Activated CD8-positive, alpha-beta memory T cell treated with anti-CD3 and anti-CD28 coated beads, Interleukin-2, amount 50 U/mL, for 4 hours (primary cell): ENCODE data around the gene P3H3.
A peak's percentile ranks its signal among the peaks of the same experiment; 100 is the strongest.

ENCODE experiments used
- DNase-seq: peaks from one replicate; pipeline ENCODE4 v3.0.0-alpha.2; 2020

P3H3 gene, protein sequence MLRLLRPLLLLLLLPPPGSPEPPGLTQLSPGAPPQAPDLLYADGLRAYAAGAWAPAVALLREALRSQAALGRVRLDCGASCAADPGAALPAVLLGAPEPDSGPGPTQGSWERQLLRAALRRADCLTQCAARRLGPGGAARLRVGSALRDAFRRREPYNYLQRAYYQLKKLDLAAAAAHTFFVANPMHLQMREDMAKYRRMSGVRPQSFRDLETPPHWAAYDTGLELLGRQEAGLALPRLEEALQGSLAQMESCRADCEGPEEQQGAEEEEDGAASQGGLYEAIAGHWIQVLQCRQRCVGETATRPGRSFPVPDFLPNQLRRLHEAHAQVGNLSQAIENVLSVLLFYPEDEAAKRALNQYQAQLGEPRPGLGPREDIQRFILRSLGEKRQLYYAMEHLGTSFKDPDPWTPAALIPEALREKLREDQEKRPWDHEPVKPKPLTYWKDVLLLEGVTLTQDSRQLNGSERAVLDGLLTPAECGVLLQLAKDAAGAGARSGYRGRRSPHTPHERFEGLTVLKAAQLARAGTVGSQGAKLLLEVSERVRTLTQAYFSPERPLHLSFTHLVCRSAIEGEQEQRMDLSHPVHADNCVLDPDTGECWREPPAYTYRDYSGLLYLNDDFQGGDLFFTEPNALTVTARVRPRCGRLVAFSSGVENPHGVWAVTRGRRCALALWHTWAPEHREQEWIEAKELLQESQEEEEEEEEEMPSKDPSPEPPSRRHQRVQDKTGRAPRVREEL

DNA sequence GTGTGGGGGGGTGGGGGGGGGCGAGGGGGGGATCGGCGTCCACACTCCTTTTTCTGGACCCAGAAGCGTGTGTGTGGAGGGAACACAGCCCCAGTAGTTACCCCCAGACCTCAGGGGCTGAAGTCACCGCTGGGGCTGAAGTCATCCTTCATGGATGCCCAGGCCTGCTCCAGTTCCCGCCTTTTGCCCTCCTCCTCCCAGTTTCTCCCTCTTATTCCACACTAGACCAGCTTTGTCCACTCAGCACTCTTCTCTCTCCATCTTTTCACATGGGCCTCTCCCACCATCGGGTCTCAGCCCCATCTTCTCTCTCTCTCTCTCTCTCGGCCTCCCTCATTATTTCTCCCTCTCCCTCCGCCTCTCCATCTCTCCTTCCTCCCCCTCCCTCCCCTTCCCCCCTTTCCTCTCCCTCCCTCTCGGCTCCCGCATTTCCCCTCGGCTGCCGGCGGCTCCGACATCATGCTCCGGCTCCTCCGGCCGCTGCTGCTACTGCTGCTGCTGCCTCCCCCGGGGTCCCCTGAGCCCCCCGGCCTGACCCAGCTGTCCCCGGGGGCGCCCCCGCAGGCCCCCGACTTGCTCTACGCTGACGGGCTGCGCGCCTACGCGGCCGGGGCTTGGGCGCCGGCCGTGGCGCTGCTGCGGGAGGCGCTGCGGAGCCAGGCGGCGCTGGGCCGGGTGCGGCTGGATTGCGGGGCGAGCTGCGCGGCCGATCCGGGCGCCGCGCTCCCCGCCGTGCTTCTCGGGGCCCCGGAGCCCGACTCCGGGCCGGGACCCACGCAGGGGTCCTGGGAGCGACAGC, at the start of gene P3H3:
Gene P3H3, plus strand, starts transcription at position 426 of the 799 bp plus-strand sequence. Its CDS starts 34 bp downstream, at position 460.
- no peak for DNase-seq

DNA sequence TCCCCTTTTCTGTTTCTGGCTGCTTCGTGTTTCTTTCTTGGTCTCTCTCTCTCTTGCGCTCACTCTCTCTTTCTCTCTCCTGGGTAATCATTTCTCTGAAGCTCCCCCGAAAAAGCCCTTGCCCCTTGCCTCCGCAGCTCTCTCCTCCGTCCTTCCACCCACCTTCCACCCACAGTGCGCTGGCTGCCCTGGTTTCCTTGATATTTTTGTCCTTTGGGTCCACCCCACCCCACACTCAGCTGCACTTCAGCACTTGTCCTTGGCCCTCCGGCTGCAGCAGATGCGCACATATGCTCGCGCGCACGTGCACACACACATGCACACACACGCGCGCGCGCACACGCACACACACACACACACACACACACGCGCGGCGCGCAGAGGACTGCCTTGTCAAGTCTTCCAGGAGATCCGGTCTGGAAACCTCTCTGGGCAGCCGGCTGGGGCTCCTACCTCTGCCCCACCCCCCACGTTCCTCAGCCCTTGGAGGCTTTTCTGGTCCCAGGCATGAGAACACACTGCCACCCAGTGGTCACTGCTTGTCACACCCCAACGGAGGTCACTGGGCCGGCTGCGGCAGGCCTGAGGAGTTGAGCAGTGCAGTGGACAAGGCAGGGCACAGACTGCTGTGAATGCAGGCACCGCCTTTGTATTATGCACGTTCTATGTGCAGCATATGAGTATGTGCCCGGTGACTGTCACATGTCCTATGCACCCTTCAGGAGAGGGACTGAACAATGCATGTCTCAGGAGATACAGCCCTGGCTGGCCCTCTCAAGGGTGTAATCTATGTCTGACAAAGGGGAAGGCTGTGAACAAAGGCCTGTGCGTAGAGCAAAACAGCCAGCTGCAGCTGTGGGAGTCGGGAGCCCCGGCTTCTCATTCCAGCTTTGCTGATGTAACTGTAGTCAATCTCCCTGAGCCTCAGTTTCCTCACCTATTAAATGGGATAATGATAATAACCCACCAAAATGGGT, 49.3 kb upstream of the P3H3 start:
- DNase-seq = peak; percentile 88

DNA sequence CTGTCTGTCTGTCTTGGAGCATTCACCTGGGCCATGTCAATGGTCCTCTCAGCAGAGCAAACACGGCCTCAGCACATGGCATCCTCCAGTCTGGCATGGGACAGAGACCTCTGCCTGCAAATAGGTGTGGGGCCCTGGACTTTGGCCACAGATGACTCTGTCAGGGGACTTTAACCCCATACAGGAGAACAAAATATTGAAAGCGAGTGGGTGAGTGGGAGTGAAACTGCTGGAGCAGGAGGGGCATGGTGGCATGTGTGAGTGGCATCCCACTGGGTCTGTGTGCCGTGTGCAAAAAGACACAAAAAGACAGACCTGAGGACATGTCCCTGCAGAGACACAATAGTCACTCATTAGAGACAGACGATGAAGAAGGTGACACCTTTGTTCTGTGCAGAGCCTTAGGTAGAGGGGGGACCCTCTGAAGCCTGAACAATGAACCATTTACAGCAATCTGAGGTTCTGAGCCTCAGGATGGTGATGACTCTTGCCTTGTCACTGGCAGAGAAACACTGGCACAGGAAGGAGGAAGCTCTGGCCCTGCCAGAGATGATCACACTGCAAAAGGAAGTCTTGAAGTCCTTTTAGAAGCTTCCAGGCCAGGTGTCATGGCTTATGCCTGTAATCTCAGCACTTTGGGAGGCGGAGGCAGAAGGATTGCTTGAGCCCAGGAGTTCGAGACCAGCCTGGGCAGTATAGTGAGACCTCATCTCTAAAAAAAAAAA, 48.3 kb upstream of the P3H3 start:
- DNase-seq = no peak

DNA sequence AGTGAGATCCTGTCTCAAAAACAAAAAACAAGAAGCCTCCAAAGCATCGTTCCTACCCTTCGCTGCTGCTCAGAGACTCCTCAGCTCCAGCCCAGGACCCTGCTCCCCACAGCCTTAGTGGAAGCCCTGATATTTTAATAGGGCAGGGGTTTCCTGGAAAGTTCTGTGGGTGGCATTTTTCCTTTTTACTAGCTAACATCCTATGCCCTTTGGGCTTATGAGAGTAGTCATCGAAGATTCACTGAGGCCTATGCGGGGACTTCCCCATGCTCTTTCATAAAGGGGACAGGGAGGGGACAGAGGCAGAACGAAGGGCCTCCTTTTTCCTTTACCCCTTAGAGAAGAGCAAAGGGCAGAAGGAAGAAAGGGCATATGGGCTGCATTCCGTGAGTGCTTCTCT, 47.6 kb upstream of the P3H3 start:
- no peak for DNase-seq

DNA sequence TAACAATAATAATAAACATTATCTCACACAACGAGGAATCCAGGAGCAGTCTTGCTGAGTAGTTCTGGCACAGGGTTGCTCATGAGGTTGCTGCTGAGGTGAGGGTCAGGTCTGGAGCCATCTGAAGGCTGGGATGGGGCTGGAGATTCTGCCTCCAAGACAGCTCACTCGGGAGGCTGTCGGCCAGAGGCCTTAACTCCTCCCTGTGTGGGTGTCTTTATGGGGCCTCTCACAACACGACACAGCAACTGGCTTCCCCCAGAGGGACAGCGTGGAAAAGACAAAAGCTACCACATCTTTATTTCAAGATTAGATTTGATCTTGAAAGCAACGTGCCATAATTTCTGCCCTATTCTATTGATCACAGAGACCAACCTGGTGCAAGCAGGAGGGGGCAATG, 46.1 kb upstream of the P3H3 start:
- DNase-seq = no peak

DNA sequence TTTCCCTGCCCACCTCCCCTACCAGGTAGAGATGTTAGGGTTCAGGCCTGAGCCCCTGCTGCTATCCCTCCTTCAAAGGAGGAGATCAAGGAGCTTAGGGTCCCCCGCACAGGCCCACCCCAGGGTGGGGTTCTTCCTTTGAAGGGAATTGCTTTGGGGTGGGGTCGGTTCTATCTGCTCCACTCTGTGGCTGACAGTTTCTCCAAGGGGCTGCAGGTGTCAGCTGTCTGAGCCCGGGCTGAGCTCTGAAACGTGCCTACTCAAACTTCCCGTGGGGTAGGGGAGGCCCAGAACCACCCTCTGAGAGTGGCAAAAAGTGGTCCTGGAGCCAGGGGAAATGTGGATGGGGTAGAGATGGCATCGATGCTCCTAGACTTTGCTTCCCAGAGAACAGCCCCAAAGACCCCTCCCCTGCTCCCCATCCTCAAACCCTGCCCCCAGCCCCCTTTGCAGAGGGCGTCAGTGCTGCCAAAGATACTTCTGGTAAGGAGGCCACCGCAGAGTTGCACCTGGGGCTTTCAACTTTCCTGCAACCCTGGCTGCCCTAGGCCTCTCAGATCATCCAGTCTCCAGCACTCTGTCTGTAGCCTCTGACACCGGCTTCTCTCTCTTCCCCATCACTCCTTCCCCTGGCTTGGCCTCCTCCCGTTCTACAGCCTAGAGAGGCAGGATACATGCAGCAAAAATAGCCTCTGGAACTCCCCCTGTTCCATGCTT, 45.2 kb upstream of the P3H3 start:
- DNase-seq = no peak

DNA sequence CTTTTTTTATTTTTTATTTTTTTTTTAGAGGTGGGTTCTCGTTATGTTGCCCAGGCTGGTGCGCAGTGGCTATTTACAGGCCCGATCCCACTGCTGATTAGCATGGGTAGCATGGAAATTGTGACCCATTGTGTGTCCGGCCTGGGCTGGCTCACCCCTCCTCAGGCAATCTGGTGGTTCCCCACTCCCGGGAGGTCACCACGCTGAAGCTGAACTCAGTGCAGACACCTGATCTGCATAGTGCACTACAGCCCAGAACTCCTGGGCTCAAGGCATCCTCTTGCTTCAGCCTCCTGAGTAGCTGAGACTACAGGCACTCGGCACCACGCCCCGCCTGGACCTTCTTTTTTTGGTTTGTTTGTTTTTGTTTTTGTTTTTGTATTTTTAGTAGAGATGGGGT, 44.4 kb upstream of the P3H3 start:
- DNase-seq = no peak

DNA sequence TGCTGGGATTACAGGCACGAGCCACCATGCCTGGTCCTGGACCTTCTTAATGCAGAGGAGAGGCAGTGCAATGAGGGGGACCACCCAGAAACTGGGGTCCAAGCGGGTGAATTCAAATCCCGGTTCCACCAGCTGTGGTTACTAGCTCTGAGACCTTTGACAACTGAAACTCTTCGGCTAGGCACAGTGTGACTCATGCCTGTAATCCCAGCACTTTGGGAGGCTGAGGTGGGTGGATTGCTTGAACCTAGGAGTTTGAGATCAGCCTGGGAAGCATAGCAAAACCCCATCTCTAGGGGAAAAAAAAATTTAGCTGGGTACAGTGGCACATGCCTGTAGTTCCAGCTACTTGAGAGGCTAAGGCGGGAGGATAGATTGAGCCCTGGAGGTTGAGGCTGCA, 43.9 kb upstream of the P3H3 start:
- DNase-seq = no peak

DNA sequence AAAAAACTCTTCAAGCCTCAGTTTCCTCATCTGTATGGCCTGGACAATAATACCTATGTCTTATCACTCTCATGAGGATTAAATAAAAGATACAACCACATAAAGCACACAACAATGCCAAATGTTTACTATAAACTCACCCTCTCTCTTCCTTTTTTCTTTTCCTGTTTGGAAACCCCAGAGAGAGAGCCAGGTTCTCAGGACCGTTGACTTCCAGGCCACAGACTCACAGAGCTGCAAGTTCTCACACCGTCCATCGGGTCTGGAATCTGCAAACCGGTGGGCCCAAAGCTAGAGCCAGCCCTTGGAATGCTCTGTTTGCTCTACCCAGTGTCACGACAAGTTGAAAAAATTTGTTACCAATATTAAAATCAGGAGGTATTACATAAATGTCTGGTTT, 43.4 kb upstream of the P3H3 start:
- no peak for DNase-seq

DNA sequence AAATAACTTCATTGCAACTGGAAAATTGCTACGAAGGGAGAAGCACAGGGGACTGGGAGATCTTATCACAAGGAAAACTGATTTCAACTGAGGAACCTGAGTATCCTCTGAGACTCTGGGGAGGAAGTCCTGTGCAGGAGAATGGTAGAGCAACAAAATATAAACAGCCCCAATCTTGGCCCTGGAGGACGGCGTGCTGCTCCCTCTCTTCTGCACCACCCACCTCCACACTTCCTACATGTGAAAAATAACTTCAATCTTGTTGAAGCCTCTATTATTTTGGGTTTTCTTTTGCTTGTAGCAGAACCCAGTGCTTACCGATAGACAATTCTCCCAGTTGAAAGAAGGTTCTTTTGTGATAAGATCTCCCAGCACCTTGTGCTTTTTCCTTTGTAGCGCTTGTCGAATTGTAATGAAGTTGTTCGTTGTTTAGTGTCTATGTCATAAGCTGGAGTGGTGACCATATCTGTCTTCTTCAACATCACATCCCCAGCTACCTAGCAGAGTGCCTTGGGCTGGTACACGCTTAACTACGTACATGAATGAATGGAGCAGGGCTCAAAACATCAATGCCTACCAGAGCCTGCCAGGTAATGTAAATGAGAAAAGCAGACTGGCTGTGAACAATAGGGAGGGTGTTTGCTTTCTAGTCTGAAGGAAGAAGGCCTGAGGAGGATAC, 41.7 kb upstream of the P3H3 start:
- no peak for DNase-seq

DNA sequence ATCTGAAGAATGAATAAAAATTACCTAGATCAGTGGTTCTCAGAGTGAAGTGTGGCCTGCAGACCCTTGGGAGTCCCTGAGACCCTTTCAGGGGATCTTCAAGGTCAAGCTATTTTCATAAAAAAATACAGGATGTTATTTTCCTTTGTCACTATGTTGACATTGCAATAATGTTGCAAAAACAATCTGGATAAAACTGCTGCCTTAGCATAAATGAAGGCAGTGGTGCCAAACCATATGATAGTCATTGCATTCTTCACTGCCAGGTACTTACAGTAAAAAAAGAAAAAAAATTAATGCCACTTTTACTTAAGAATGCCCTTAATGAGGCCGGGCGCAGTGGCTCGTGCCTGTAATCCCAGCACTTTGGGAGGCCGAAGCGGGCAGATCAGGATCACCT, 40.9 kb upstream of the P3H3 start:
- no peak for DNase-seq

DNA sequence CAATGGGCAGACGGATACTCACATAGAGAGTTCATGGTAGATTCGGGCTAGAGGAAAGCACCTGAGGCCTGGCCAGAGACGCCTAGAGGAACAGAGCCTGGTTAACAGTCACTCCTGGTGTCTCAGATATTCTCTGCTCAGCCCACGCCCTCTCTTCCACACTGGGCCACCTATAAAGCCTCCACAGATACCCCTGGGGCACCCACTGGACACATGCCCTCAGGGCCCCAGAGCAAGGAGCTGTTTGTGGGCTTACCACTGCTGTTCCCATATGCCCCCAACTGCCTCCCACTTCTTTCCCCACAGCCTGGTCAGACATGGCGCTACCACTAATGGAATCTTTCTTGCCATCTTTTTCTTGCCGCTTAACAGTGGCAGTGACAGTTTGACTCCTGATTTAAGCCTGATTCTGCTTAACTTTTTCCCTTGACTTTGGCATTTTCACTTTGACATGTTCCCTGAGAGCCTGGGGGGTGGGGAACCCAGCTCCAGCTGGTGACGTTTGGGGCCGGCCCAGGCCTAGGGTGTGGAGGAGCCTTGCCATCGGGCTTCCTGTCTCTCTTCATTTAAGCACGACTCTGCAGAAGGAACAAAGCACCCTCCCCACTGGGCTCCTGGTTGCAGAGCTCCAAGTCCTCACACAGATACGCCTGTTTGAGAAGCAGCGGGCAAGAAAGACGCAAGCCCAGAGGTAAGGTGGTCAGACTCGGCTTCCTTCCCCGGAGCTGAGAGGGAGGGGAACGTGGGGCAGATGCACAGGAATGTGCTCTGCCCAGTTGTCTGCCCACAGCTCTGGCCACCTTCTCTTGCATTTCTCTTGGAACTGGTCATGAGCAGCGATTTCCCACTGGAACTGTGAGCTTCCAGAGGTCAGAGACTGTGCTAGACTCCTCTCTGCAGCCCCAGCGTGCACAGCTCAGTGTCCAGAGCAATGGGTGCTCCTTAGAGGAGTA, 39.0 kb upstream of the P3H3 start, which contains the start of gene CD4:
Gene CD4, plus strand, starts transcription at position 557 of the 953 bp plus-strand sequence. CDS start 10,611 bp downstream, outside the sequence.
- DNase-seq = no peak

DNA sequence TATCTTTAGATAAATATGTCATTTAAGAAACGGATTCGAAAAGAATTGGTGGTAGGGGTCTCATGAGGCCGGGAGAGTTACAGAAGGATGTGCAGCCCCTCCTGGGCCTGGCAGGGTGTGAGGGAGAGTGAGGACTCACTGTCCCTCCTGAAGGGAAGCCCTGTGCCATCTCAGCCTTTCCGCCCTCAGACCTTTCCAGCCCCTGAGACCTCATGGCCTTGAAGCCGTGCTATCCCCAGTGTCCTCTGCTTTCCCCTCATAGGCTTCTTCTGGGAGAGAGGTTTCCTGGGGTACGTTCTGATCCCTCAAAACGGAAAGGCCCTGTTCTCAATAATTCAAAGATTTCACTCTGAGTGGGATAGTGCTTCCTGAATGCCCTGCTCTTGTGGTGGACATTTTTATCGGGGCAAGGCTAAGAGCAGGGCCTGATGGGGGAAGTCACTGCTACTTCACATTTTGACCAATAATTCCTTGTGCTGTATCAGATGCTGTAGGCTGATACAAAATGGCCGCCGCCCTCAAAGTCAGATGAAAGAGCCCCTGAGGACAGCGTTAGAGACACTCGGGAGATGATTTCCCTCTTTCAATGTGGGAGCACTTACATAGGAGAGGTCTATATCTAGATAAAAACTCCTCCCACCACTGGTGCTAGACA, 37.6 kb upstream of the P3H3 start:
- DNase-seq = no peak

DNA sequence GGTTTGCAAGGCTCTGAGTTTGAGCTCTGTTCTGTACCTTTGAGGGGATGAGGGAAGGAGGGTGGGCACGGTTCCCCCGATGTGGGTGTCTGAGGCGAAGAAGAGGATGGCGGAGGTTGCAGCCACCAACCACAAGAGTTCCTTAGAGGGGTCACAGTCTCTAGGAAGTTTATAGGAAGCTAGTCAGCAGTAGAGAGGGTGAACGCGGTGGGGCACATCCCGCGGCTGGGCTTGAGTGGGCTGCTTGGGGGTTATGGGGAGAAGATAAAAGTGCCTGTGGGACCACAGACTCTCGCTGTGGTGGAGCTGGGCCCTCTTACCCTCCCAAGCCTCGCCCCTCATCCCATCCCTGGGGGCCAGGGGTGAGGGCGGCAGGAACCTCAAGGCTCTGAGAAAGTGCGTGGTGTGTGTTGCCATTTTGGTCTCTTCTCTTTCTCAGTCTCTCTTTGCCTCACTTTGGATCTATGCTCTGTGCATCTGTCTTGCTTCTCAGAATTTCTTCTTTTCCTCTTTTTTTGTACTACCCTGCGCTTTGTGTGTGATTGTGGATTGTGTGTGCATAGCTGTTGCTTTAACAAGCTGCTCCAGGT, 36.2 kb upstream of the P3H3 start:
- no peak for DNase-seq

DNA sequence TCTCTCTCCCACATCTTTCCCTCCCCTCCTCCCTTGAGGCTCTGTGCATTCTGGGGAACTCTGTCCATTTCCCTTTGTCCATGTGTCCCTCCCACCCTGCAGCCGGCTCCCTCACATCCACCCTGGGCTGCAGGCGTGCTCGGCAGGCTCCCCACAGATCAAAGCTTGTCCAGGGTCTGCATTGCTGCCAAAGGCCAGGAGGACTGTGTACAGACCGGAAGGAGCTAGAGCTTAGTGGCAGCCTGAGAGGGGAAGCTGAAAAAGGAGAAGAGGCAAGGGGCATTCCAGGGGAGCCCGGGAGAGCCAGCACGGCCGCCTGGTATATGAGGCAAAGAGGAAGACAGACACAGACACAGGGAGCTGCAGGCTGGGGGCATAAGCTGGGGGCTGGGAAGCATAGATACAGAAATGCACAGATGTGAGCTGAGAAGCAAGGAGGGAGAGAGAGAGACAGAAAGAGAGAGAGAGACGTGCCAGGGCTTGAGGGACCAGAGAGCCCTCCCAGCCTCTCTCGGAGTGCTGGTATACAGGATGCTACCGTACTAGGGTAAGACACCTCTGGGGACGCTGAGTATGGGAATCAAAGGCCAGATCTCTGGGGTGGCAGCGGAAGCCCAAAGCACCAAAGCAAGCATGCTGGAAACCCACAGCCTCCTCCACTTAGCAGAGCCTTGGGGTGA, 35.5 kb upstream of the P3H3 start:
- DNase-seq = no peak

DNA sequence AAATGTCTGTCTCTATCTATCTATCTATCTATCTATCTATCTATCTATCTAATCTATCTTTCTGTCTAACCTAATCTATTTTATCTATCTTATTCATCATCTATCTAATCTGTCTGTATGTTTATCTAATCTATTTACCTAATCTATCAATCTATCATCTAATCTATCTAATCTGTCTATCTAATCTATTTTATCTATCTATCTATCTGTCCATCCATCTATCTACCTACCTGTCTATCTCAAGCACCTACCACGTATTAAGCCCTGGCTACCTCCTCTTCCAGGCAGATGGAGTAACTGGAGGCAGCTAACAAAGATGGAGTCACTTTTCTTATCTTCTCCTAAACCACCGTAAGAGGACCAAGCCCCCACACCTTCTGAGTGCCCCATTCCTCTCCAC, 33.1 kb upstream of the P3H3 start:
- DNase-seq = no peak

DNA sequence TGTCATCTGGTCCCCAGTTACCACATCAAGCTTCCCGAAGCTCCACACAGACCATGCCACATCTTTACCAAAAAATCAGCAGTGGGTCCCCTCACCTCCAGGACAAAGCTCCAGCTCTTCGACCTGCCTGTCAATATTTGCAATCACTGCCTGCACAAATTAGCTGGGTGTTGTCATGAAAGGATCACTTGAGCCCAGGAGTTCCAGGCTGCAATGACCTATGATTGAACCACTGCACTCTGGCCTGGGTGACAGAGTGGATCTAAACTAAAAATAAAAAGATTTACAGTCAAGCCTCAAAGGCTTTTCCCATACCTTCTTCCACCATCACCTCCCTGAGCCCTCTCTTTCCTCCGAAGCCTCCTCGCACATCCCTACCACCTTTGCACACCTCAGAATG, 31.6 kb upstream of the P3H3 start:
- no peak for DNase-seq
